CD14-positive monocyte (primary cell): Measurements from ENCODE around the gene PSMD10. TPM values are rescaled to one million over a fixed set of nuclear protein-coding genes. Genes with fewer than 3 reads are reported as not detected.

ENCODE experiments used
- DNase-seq, 3 donors: peaks; one replicate each; pipeline ENCODE4 v3.0.0-alpha.2; 2011 to 2022
- H2AFZ ChIP-seq: 2 replicates; pipeline ENCODE4 v1.6.0; 2012; ENCODE audit warnings: mild to moderate bottlenecking, low read depth, low read length, inconsistent platforms; ENCODE audit not compliant: insufficient read depth, poor library complexity, severe bottlenecking
- H3K27ac ChIP-seq, 2 donors: 1 replicate in 1 of 2; 2 replicates in 1 of 2; pipeline ENCODE4 v1.5.1; 2012 to 2013; ENCODE audit warnings: low read length in 2 of 2, control low read depth in 1 of 2, inconsistent platforms in 1 of 2, low read depth in 1 of 2, mild to moderate bottlenecking in 1 of 2
- H3K27me3 ChIP-seq, 2 donors: one replicate each; pipeline versions ENCODE4 v1.6.0 to v1.6.1; 2011 to 2013; ENCODE audit warnings: low read length in 2 of 2; ENCODE audit not compliant: control insufficient read depth in 2 of 2, insufficient read depth in 2 of 2
- H3K36me3 ChIP-seq, 2 donors: replicated peaks in 1 of 2; 1 replicate in 1 of 2; 2 replicates in 1 of 2; pipeline versions ENCODE4 v1.5.1 to v1.6.1; 2012 to 2013; ENCODE audit warnings: low read length in 2 of 2, control low read depth in 1 of 2, inconsistent platforms in 1 of 2, mild to moderate bottlenecking in 1 of 2; ENCODE audit not compliant: insufficient read depth in 2 of 2, control insufficient read depth in 1 of 2
- H3K4me1 ChIP-seq, 2 donors: 1 replicate in 1 of 2; 2 replicates in 1 of 2; pipeline versions ENCODE4 v1.5.1 to v1.6.1; 2012 to 2013; ENCODE audit warnings: low read length in 2 of 2, control low read depth in 1 of 2, inconsistent platforms in 1 of 2, mild to moderate bottlenecking in 1 of 2, moderate library complexity in 1 of 2; ENCODE audit not compliant: insufficient read depth in 2 of 2, control insufficient read depth in 1 of 2
- H3K4me2 ChIP-seq: replicated peaks from 2 replicates; pipeline ENCODE3; 2012; ENCODE audit warnings: low read length, moderate library complexity, mild to moderate bottlenecking; ENCODE audit not compliant: poor library complexity, severe bottlenecking; ENCODE audit errors: extremely low read depth
- H3K4me3 ChIP-seq, 3 experiments: fragments of 200-600 bp in 1 of 3; sonication (generic) in 1 of 3; replicated peaks in 1 of 3; 1 replicate in 2 of 3; 2 replicates in 1 of 3; pipeline ENCODE4 v1.5.1; 2011 to 2013; ENCODE audit warnings: low read length in 3 of 3, mild to moderate bottlenecking in 3 of 3, control low read depth in 2 of 3, low read depth in 2 of 3, inconsistent platforms in 1 of 3, moderate library complexity in 1 of 3
- H3K79me2 ChIP-seq: 2 replicates; pipeline ENCODE4 v1.6.0; 2012; ENCODE audit warnings: mild to moderate bottlenecking, control low read depth, inconsistent platforms, low read length, moderate library complexity; ENCODE audit not compliant: insufficient read depth
- H3K9ac ChIP-seq: 2 replicates; pipeline ENCODE4 v1.6.0; 2017; ENCODE audit warnings: low read length, mild to moderate bottlenecking; ENCODE audit not compliant: insufficient read depth, poor library complexity, severe bottlenecking
- H3K9me3 ChIP-seq, 2 donors: replicated peaks in 1 of 2; 1 replicate in 1 of 2; 2 replicates in 1 of 2; pipeline versions ENCODE4 v1.5.1 to v1.6.1; 2012 to 2013; ENCODE audit warnings: low read length in 2 of 2, control low read depth in 1 of 2; ENCODE audit not compliant: control insufficient read depth in 1 of 2, insufficient read depth in 1 of 2
- H4K20me1 ChIP-seq: 2 replicates; pipeline ENCODE4 v1.6.0; 2012; ENCODE audit warnings: mild to moderate bottlenecking, low read length, control low read depth, moderate library complexity; ENCODE audit not compliant: insufficient read depth
- H3K27ac Mint-ChIP-seq, 7 donors: one replicate each; pipeline ENCODE4 v1.8.0; 2020; ENCODE audit warnings: mild to moderate bottlenecking in 7 of 7, mixed read lengths in 7 of 7, moderate library complexity in 6 of 7, inconsistent platforms in 2 of 7
- H3K27me3 Mint-ChIP-seq, 3 donors: one replicate each; pipeline ENCODE4 v1.8.0; 2021 to 2022; ENCODE audit warnings: low read depth in 3 of 3, mild to moderate bottlenecking in 3 of 3, mixed read lengths in 3 of 3, moderate library complexity in 3 of 3, inconsistent platforms in 1 of 3
- H3K36me3 Mint-ChIP-seq, 2 donors: one replicate each; pipeline ENCODE4 v1.8.0; 2020; ENCODE audit warnings: mixed read lengths in 2 of 2, inconsistent platforms in 1 of 2, mild to moderate bottlenecking in 1 of 2
- H3K4me1 Mint-ChIP-seq: one replicate; pipeline ENCODE4 v1.8.0; 2020; ENCODE audit warnings: mild to moderate bottlenecking, mixed read lengths
- H3K4me3 Mint-ChIP-seq, 2 donors: one replicate each; pipeline ENCODE4 v1.8.0; 2020; ENCODE audit warnings: mild to moderate bottlenecking in 2 of 2, mixed read lengths in 2 of 2, moderate library complexity in 1 of 2
- H3K9me3 Mint-ChIP-seq, 7 donors: one replicate each; pipeline ENCODE4 v1.8.0; 2020 to 2022; ENCODE audit warnings: mixed read lengths in 7 of 7, mild to moderate bottlenecking in 6 of 7, moderate library complexity in 6 of 7, inconsistent platforms in 2 of 7
- CTCF ChIP-seq: fragments of 200-600 bp; IDR thresholded peaks from one replicate; pipeline ENCODE4 v1.8.0; 2022; ENCODE audit warnings: antibody characterized with exemption, mild to moderate bottlenecking
- WGBS: methylation state at CpG from one replicate; pipeline ENCODE4 v1.1.5; 2013; ENCODE audit warnings: missing lambda C conversion rate; ENCODE audit not compliant: insufficient coverage; 5-methylcytosine and 5-hydroxymethylcytosine counted together
- intact Hi-C, 2 donors: fragments of 100-400 bp; cut with micrococcal nuclease; formaldehyde crosslinking; loops; one replicate each; pipeline versions ENCODE4 v1.15.0 to v1.15.1; 2023
- polyA plus RNA-seq, 3 donors: library from polyadenylated mRNA; depleted of rRNA in 1 of 3; unstranded in 2 of 3; stranded (reverse) in 1 of 3; fragments of 300-500 nt in 2 of 3; fragments of >200 nt in 1 of 3; fragmentation: Illumina TruSeq in 2 of 3; gene quantifications; 1 replicate in 2 of 3; 2 replicates in 1 of 3; pipeline ENCODE4 v1.2.3, GENCODE V29; 2012 to 2021

The PSMD10 gene
- polyA plus RNA-seq, 3 donors: 17.9 to 70.4 (median 64.7) TPM

GRCh38 chrX:108105473-108105872 lies 14.1 kb upstream of the PSMD10 start:
- intact Hi-C loops: no loop called here
- H3K4me3 ChIP-seq: no peak overlapping the region
- TF ChIP-seq CTCF: no peak
- H2AFZ ChIP-seq: no peak overlapping the region
- Mint-ChIP-seq H3K9me3 (peaks cover 0 to 5% (median 3%) of the 10 kb centered on the region in 7 donors), H3K4me3 (no peak overlapping the region), H3K27ac (no peak overlapping the region), H3K27me3 (peaks cover 0 to 4% (median 0%) of the 10 kb centered on the region in 3 donors), H3K36me3 (peaks cover 2 to 5% of the 10 kb centered on the region in 2 donors), H3K4me1 (no peaks in the 10 kb centered on the region)
- no peaks in the 10 kb centered on the region for H3K79me2 ChIP-seq
- H3K9me3 ChIP-seq: no peaks in the 10 kb centered on the region
- no peaks in the 10 kb centered on the region for H3K36me3 ChIP-seq
- H3K27me3 ChIP-seq: no peaks in the 10 kb centered on the region
- no peak overlapping the region for H3K4me2 ChIP-seq
- no peaks in the 10 kb centered on the region for H4K20me1 ChIP-seq
- DNase-seq: no peak
- H3K9ac ChIP-seq: no peak overlapping the region
- H3K4me1 ChIP-seq: no peaks in the 10 kb centered on the region
- H3K27ac ChIP-seq: no peak overlapping the region

DNA sequence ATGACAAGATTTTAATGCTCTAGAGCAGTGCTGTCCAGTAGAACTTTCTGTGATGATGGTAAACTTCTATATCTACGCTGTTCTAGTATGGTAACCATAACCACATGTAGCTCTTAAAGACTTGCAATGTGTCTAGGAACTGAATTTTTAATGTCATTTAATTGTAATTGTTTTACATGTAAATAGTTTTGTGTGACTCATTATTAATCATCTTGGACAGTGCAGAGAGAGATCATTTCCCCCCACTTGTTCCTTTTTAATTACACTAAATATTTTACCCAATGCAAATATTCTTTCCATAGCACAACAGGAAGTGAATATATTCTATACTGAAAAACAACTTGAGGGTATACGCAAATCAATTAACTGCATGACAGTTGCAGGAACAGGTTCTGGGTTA lies 6.0 kb upstream of the PSMD10 start:
- H3K4me2 ChIP-seq: no peak overlapping the region
- TF ChIP-seq CTCF: no peak
- H3K79me2 ChIP-seq: no peaks in the 10 kb centered on the region
- peaks cover 0 to 2% of the 10 kb centered on the region in 2 donors for H3K36me3 Mint-ChIP-seq
- H3K9ac ChIP-seq: no peak overlapping the region
- H3K4me3 ChIP-seq: no peak overlapping the region
- no peak overlapping the region for H3K27ac ChIP-seq
- peaks cover 0 to under 1% of the 10 kb centered on the region in 2 donors for H3K4me1 ChIP-seq
- DNase-seq: no peak
- H3K9me3 ChIP-seq: no peaks in the 10 kb centered on the region
- intact Hi-C loops: no loop called here
- H4K20me1 ChIP-seq: no peaks in the 10 kb centered on the region
- no peaks in the 10 kb centered on the region for H3K9me3 Mint-ChIP-seq
- H3K4me3 Mint-ChIP-seq: no peak overlapping the region
- no peak overlapping the region for H2AFZ ChIP-seq
- WGBS: no CpG with 5 or more reads among the region's 2 CpGs
- no peaks in the 10 kb centered on the region for H3K27me3 ChIP-seq
- no peaks in the 10 kb centered on the region for H3K27me3 Mint-ChIP-seq
- peaks cover 2% of the 10 kb centered on the region for H3K4me1 Mint-ChIP-seq
- H3K36me3 ChIP-seq: no peaks in the 10 kb centered on the region
- no peak overlapping the region for H3K27ac Mint-ChIP-seq
